ENCODE results near the gene IL1R2. TPM values are rescaled to one million over a fixed set of nuclear protein-coding genes. Genes with fewer than 3 reads are reported as not detected.
"Not testable (repeated sequence)": the region's sequence is repeated elsewhere in the genome, so short reads cannot be mapped to it uniquely, and the experiment has no call there.

The IL1R2 gene
- total RNA-seq, 2 experiments from 2014 or later, result 10.3 to 10.5 TPM

- CTCF ChIA-PET, result no interaction called here
- Mint-ChIP-seq H3K4me1 (ENCODE audit: low read depth) (peaks cover 30% of the 10 kb centered on the region), H3K4me3 (no peak overlapping the region), H3K27ac (no peak overlapping the region), H3K27me3 (ENCODE audit: low read depth) (peaks cover 14% of the 10 kb centered on the region), H3K36me3 (ENCODE audit: low read depth) (no peaks in the 10 kb centered on the region), H3K9me3 (no peaks in the 10 kb centered on the region)
- intact Hi-C loops (cut with micrococcal nuclease), result no loop called here
- DNase-seq, result no peak
Observed at GRCh38 chr2:101989740-101990460, 1.9 kb upstream of the IL1R2 start.

- no peak overlapping the region for H3K27ac Mint-ChIP-seq
- no peaks in the 10 kb centered on the region for H3K9me3 Mint-ChIP-seq
- no peak for DNase-seq
- CTCF ChIA-PET, result interaction anchor here (1.4 to 2.1 kb wide), 2 partner anchors 12 to 110 kb away, joined by 3 to 5 read pairs; no protein-coding TSS in a partner anchor
- peaks cover 14% of the 10 kb centered on the region for H3K27me3 Mint-ChIP-seq (ENCODE audit: low read depth)
- H3K36me3 Mint-ChIP-seq (ENCODE audit: low read depth), result no peaks in the 10 kb centered on the region
- peaks cover 19% of the 10 kb centered on the region for H3K4me1 Mint-ChIP-seq (ENCODE audit: low read depth)
- intact Hi-C loops (cut with micrococcal nuclease), result no loop called here
- H3K4me3 Mint-ChIP-seq, result no peak overlapping the region
Observed at GRCh38 chr2:101993772-101994171, 2.0 kb downstream of the IL1R2 start.

DNA sequence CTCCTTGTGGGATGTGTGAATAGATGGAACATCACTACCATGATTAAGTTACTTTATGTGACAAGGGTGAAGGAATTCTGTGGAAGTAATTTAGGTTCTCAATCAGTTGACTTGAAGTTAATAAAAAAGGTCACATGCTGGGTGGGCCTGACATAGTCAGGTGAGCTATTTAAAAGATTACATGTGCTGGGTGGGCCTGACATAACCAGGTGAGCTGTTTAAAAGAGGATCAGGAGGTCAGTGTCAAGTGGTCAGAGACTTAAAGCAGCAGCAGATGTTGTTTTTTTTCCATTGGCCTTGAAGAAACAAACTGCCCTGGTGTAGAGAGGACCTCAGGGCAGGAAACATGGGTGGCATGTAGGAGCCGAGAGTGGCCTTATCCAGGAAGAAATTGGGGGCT, 3.3 kb downstream of the IL1R2 start:
- Mint-ChIP-seq H3K36me3 (ENCODE audit: low read depth) (no peaks in the 10 kb centered on the region), H3K27ac (no peak overlapping the region), H3K4me1 (ENCODE audit: low read depth) (peaks cover 29% of the 10 kb centered on the region), H3K9me3 (no peaks in the 10 kb centered on the region), H3K27me3 (ENCODE audit: low read depth) (peaks cover 14% of the 10 kb centered on the region), H3K4me3 (no peak overlapping the region)
- intact Hi-C loops (cut with micrococcal nuclease), result loop anchor here (5.0 kb wide), 1 partner anchor 663 kb away; no protein-coding TSS in a partner anchor
- DNase-seq, result no peak
- CTCF ChIA-PET, result interaction anchor here (1.4 kb wide), 1 partner anchor 11 kb away, joined by 4 read pairs; no protein-coding TSS in a partner anchor

- no peaks in the 10 kb centered on the region for H3K9me3 Mint-ChIP-seq
- intact Hi-C loops (cut with micrococcal nuclease), result loop anchor here (5.0 kb wide), 1 partner anchor 664 kb away; no protein-coding TSS in a partner anchor
- no peak for DNase-seq
- no peak overlapping the region for H3K27ac Mint-ChIP-seq
- H3K4me1 Mint-ChIP-seq (ENCODE audit: low read depth), result peaks cover 37% of the 10 kb centered on the region
- peaks cover 12% of the 10 kb centered on the region for H3K27me3 Mint-ChIP-seq (ENCODE audit: low read depth)
- no peak overlapping the region for H3K4me3 Mint-ChIP-seq
- no peaks in the 10 kb centered on the region for H3K36me3 Mint-ChIP-seq (ENCODE audit: low read depth)
- CTCF ChIA-PET, result interaction anchor here (0.7 to 1.4 kb wide), 2 partner anchors 10 to 245 kb away, joined by 4 read pairs; no protein-coding TSS in a partner anchor
Observed at GRCh38 chr2:101995804-101996203, 4.0 kb downstream of the IL1R2 start.

DNA sequence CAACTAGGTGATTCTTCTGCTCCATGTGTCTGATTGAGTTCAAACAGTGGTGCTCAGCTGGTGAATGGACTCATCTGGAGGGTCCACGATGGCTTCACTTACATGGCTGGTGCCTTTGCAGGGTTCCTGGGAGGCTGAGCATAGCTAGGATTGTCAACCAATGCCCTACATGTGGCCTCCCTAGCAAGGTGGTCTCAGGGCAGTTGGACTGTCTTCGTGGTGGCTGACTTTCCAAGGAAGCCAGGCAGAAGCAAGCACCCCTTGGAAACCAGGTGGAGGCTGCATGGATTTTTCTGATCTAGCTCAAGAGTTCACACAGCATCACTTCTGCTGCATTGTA, 6.8 kb downstream of the IL1R2 start:
- DNase-seq, result no peak
- peak overlapping the region; percentile 90 for H3K27ac Mint-ChIP-seq
- intact Hi-C loops (cut with micrococcal nuclease), result loop anchor here (2.0 to 5.0 kb wide), 3 partner anchors 114 to 744 kb away; no protein-coding TSS in a partner anchor
- no peaks in the 10 kb centered on the region for H3K9me3 Mint-ChIP-seq
- CTCF ChIA-PET, result interaction anchor here (0.5 to 4.4 kb wide), 7 partner anchors 9 to 242 kb away, joined by 3 to 37 read pairs (median 8); no protein-coding TSS in a partner anchor
- no peaks in the 10 kb centered on the region for H3K27me3 Mint-ChIP-seq (ENCODE audit: low read depth)
- peak overlapping the region; percentile 42 for H3K4me3 Mint-ChIP-seq
- H3K36me3 Mint-ChIP-seq (ENCODE audit: low read depth), result no peaks in the 10 kb centered on the region
- peaks cover 38% of the 10 kb centered on the region for H3K4me1 Mint-ChIP-seq (ENCODE audit: low read depth)

- intact Hi-C loops (cut with micrococcal nuclease), result loop anchor here (1.0 to 5.0 kb wide), 9 partner anchors 15 to 744 kb away; no protein-coding TSS in a partner anchor
- Mint-ChIP-seq H3K36me3 (ENCODE audit: low read depth) (no peaks in the 10 kb centered on the region), H3K27ac (peak overlapping the region; percentile 90), H3K9me3 (no peaks in the 10 kb centered on the region), H3K4me1 (ENCODE audit: low read depth) (peaks cover 38% of the 10 kb centered on the region), H3K4me3 (peak overlapping the region; percentile 42), H3K27me3 (ENCODE audit: low read depth) (no peaks in the 10 kb centered on the region)
- DNase-seq, result peak; percentile 73
- CTCF ChIA-PET, result interaction anchor here (0.7 to 4.4 kb wide), 15 partner anchors 9 to 461 kb away, joined by 3 to 37 read pairs (median 7); no protein-coding TSS in a partner anchor
Observed at GRCh38 chr2:101998896-101999789, 7.4 kb downstream of the IL1R2 start.

- CTCF ChIA-PET, result interaction anchor here (1.1 to 4.4 kb wide), 10 partner anchors 13 to 241 kb away, joined by 3 to 37 read pairs (median 9); no protein-coding TSS in a partner anchor
- H3K27ac Mint-ChIP-seq, result no peak overlapping the region
- intact Hi-C loops (cut with micrococcal nuclease), result loop anchor here (2.0 to 5.0 kb wide), 3 partner anchors 283 to 657 kb away; no protein-coding TSS in a partner anchor
Observed at GRCh38 chr2:102000012-102000411, 8.3 kb downstream of the IL1R2 start.

DNA sequence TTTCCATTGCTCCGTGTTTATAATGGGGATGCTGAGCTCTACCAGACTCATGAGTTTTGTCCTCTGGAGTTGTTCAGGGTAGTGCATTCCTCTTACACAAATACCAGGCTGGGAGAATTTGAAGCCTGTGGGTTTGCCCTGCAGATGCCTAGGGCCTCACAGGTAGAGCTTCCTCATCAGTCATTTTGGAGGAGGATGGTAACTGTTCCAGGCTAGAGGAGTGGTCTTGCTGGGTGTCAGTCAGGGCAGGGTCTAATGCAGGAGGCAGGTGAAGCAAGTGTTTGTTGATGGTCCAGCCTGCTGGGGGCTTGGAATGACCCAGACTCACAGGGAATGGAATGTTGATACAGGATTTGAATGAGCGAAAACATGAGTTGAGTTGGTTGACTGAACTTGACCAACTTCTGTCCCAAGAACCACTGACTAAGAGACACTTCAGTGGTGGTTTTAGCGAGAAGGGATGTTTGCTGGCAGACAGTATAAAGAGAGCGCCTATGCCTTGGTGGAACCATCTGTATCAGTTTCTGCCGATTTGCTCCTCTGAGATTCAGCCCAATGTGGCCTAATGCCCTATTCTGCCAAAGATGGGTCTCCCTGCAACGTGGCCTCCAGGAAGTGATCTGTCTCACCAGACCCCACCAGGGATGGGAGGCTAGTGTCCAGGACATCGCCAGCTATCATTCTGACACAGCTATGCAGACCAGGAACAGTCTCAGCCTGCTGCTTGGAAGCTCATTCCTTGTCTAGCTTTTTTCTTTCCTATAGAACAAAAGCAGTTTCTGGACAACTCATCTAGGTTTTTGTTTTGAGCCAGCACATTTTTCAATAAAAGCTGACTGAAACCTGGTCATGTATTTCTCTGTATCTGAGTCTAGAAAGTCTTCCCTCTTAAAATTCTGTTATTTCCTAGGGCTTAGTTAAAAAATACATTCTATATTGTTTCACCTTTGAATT, 9.3 kb downstream of the IL1R2 start:
- no peaks in the 10 kb centered on the region for H3K27me3 Mint-ChIP-seq (ENCODE audit: low read depth)
- no peaks in the 10 kb centered on the region for H3K9me3 Mint-ChIP-seq
- peak; percentile 49 for DNase-seq
- H3K4me1 Mint-ChIP-seq (ENCODE audit: low read depth), result peaks cover 40% of the 10 kb centered on the region
- intact Hi-C loops (cut with micrococcal nuclease), result loop anchor here (1.0 to 5.0 kb wide), 11 partner anchors 61 to 656 kb away; no protein-coding TSS in a partner anchor
- peak overlapping the region; percentile 51 for H3K4me3 Mint-ChIP-seq
- no peak overlapping the region for H3K27ac Mint-ChIP-seq
- H3K36me3 Mint-ChIP-seq (ENCODE audit: low read depth), result no peaks in the 10 kb centered on the region
- CTCF ChIA-PET, result interaction anchor here (0.5 to 4.4 kb wide), 15 partner anchors 9 to 239 kb away, joined by 3 to 37 read pairs (median 4); no protein-coding TSS in a partner anchor

More at GRCh38 chr2:102000012-102000411, 8.3 kb downstream of the IL1R2 start:
- Mint-ChIP-seq H3K4me3 (peak overlapping the region; percentile 41), H3K4me1 (ENCODE audit: low read depth) (peaks cover 38% of the 10 kb centered on the region), H3K36me3 (ENCODE audit: low read depth) (no peaks in the 10 kb centered on the region), H3K9me3 (no peaks in the 10 kb centered on the region), H3K27me3 (ENCODE audit: low read depth) (no peaks in the 10 kb centered on the region)
- no peak for DNase-seq

GRCh38 chr2:102001767-102002142, 10.0 kb downstream of the IL1R2 start:
- CTCF ChIA-PET, result interaction anchor here (0.7 to 4.4 kb wide), 9 partner anchors 12 to 239 kb away, joined by 3 to 37 read pairs (median 4); no protein-coding TSS in a partner anchor

GRCh38 chr2:102002228-102002627, 10.5 kb downstream of the IL1R2 start:
- intact Hi-C loops (cut with micrococcal nuclease), result loop anchor here (1.0 to 5.0 kb wide), 3 partner anchors 11 to 655 kb away; no protein-coding TSS in a partner anchor
- peaks cover 46% of the 10 kb centered on the region for H3K4me1 Mint-ChIP-seq (ENCODE audit: low read depth)

More at GRCh38 chr2:102001767-102002142, 10.0 kb downstream of the IL1R2 start:
- no peaks in the 10 kb centered on the region for H3K9me3 Mint-ChIP-seq
- H3K36me3 Mint-ChIP-seq (ENCODE audit: low read depth), result no peaks in the 10 kb centered on the region
- H3K27ac Mint-ChIP-seq, result no peak overlapping the region
- peak; percentile 85 for DNase-seq
- H3K4me3 Mint-ChIP-seq, result no peak overlapping the region
- peaks cover 46% of the 10 kb centered on the region for H3K4me1 Mint-ChIP-seq (ENCODE audit: low read depth)
- no peaks in the 10 kb centered on the region for H3K27me3 Mint-ChIP-seq (ENCODE audit: low read depth)
- intact Hi-C loops (cut with micrococcal nuclease), result loop anchor here (1.0 to 5.0 kb wide), 12 partner anchors 12 to 656 kb away; no protein-coding TSS in a partner anchor

GRCh38 chr2:102002909-102003308, 11.1 kb downstream of the IL1R2 start:
- DNase-seq; H3K27ac Mint-ChIP-seq; CTCF ChIA-PET; H3K4me3 Mint-ChIP-seq; H3K9me3 Mint-ChIP-seq; H3K36me3 Mint-ChIP-seq (ENCODE audit: low read depth); H3K27me3 Mint-ChIP-seq (ENCODE audit: low read depth): not testable (repeated sequence)
- H3K4me1 Mint-ChIP-seq (ENCODE audit: low read depth), result peaks cover 41% of the 10 kb centered on the region
- intact Hi-C loops (cut with micrococcal nuclease), result loop anchor here (1.0 to 5.0 kb wide), 3 partner anchors 10 to 654 kb away; no protein-coding TSS in a partner anchor

More at GRCh38 chr2:102002228-102002627, 10.5 kb downstream of the IL1R2 start:
- CTCF ChIA-PET, result interaction anchor here (0.7 to 4.4 kb wide), 4 partner anchors 11 to 238 kb away, joined by 3 to 37 read pairs (median 8); no protein-coding TSS in a partner anchor
- Mint-ChIP-seq H3K27ac (no peak overlapping the region), H3K27me3 (ENCODE audit: low read depth) (no peaks in the 10 kb centered on the region), H3K9me3 (no peaks in the 10 kb centered on the region), H3K4me3 (no peak overlapping the region), H3K36me3 (ENCODE audit: low read depth) (no peaks in the 10 kb centered on the region)
- no peak for DNase-seq
